PFSK-1 (cell line): ENCODE measurements around the gene POP4.

Experiments used
- FOXP2 ChIP-seq: optimal IDR thresholded peaks from 2 replicates; pipeline ENCODE3; 2011; ENCODE audit warnings: borderline replicate concordance, control low read depth, inconsistent platforms; ENCODE audit not compliant: insufficient read depth; ENCODE audit errors: extremely low read length, extremely low read depth
- POLR2AphosphoS5 ChIP-seq: IDR thresholded peaks from 2 replicates; pipeline ENCODE4 v1.6.1; 2012; ENCODE audit warnings: low read depth, mild to moderate bottlenecking, control low read depth, low read length, moderate library complexity
- SIN3A ChIP-seq: IDR thresholded peaks from 2 replicates; pipeline ENCODE4 v1.6.1; 2012; ENCODE audit warnings: mild to moderate bottlenecking, low read length, moderate library complexity, borderline replicate concordance; ENCODE audit not compliant: insufficient read depth
- TAF1 ChIP-seq: IDR thresholded peaks from 2 replicates; pipeline ENCODE4 v1.6.1; 2012; ENCODE audit warnings: low read length, control low read depth, borderline replicate concordance; ENCODE audit not compliant: insufficient read depth
- TF ChIP-seq, protein P1 (sequence below), 2 experiments: IDR thresholded peaks; 2 replicates each; pipeline versions ENCODE4 v1.6.1 to v1.8.0; 2011 to 2012; ENCODE audit warnings: low read depth in 2 of 2, low read length in 2 of 2, control low read depth in 1 of 2, inconsistent platforms in 1 of 2, mild to moderate bottlenecking in 1 of 2, moderate library complexity in 1 of 2; ENCODE audit not compliant: insufficient read depth in 1 of 2

POP4 gene

DNA sequence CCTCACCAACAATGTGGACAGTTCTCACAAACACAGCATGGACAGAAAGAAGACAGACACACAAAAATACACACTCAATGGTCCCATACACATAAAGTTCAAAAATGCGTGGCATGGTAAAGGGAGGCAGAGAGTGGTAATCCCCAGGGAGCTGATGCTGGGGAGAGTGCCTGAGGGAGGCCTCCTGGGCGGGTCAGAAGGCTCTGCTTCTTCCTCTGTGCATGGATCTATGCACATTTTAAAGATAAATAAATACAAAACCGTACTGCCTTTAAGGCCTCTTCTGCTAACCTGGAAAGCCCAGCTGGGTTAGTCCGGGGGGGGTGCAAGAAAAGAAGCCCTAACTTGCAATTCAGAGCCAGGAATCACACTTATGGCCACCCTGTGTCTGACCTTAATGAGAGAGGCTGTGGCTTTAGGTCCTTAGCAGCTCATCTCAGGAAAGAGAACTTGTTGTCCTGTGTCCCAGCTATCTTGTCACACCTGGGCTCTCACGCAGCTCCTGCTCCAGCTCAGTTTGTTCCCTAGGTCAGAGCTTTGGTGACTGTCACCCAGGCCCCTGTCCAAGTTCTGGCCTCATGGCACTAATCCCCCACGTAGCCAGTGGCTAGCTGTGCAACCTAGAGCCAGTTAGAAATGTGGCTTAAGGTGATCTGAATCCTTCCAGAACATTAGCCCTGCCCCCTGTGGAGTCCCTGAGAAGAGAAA, 28.5 kb downstream of the POP4 start:
- TF ChIP-seq, protein P1, sequence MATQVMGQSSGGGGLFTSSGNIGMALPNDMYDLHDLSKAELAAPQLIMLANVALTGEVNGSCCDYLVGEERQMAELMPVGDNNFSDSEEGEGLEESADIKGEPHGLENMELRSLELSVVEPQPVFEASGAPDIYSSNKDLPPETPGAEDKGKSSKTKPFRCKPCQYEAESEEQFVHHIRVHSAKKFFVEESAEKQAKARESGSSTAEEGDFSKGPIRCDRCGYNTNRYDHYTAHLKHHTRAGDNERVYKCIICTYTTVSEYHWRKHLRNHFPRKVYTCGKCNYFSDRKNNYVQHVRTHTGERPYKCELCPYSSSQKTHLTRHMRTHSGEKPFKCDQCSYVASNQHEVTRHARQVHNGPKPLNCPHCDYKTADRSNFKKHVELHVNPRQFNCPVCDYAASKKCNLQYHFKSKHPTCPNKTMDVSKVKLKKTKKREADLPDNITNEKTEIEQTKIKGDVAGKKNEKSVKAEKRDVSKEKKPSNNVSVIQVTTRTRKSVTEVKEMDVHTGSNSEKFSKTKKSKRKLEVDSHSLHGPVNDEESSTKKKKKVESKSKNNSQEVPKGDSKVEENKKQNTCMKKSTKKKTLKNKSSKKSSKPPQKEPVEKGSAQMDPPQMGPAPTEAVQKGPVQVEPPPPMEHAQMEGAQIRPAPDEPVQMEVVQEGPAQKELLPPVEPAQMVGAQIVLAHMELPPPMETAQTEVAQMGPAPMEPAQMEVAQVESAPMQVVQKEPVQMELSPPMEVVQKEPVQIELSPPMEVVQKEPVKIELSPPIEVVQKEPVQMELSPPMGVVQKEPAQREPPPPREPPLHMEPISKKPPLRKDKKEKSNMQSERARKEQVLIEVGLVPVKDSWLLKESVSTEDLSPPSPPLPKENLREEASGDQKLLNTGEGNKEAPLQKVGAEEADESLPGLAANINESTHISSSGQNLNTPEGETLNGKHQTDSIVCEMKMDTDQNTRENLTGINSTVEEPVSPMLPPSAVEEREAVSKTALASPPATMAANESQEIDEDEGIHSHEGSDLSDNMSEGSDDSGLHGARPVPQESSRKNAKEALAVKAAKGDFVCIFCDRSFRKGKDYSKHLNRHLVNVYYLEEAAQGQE (IDR thresholded peaks at IDR 0.05; ENCODE audit: insufficient read depth in 1 of 2, low read depth in 2 of 2, low read length in 2 of 2), result no peak
- no peak for TF ChIP-seq POLR2AphosphoS5
- TF ChIP-seq FOXP2, result no peak

DNA sequence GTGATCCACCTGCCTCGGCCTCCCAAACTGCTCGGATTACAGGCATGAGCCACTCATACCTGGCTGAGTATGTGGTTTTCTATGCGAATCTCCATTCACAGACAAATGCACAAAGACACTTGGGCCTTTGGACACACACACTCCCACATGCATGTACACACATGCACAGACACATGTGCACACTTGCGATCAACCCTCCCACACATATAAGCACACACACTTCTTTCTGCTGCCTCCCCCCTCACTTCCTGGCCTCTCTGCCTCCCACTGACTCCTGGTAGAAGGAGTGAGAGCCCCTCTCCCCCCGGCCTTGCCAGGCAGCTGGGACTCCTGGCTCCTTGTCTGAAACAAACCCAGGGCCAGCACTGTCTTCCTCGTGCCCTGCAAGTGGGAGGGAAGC, 29.9 kb downstream of the POP4 start:
- TF ChIP-seq, protein P1 (IDR thresholded peaks at IDR 0.05; ENCODE audit: insufficient read depth in 1 of 2, low read depth in 2 of 2, low read length in 2 of 2), result no peak
- TF ChIP-seq TAF1 (no peak), POLR2AphosphoS5 (no peak), SIN3A (no peak), FOXP2 (no peak)

DNA sequence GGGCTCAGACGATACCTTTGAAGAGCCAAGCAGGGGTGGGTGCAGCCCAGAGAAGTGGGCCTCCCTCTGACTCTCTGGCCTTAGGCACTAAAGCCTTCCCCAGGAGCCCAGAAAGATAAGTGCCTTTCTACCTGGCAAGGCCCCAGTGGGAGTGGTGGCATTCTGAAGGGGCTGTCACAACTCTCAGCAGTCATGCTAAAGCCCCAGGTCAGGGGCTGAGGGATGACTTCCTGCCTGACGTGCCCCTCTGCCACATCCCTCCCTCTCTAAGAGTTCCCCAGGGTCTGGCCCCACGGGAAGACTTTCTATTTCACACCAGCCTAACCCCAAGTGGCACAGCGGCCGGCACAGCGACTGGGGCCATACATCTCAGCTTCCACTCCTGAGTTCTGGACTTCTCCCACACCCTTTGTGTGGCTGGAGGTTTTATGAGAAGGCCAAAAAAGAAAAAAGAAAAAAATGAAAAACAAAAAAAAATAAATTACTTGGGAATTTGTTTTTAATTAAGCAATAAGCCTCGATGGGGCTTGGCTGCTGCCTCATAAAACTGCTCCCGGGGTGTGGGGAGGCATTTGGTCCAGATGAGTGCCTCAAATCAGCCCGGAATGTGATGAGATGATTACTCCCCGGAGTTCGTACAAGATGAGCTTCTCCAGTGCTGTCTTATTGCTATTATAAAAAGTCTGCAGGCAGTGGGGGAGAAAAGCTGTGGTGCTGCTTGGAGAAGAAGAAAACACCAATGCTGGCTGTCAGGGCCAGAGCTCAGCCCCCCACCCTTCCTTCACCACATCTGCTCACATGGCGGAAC, 30.7 kb downstream of the POP4 start:
- TF ChIP-seq SIN3A, result no peak
- TF ChIP-seq POLR2AphosphoS5, result no peak
- TF ChIP-seq FOXP2, result no peak
- TF ChIP-seq, protein P1 (IDR thresholded peaks at IDR 0.05; ENCODE audit: insufficient read depth in 1 of 2, low read depth in 2 of 2, low read length in 2 of 2), result no peak
- no peak for TF ChIP-seq TAF1

DNA sequence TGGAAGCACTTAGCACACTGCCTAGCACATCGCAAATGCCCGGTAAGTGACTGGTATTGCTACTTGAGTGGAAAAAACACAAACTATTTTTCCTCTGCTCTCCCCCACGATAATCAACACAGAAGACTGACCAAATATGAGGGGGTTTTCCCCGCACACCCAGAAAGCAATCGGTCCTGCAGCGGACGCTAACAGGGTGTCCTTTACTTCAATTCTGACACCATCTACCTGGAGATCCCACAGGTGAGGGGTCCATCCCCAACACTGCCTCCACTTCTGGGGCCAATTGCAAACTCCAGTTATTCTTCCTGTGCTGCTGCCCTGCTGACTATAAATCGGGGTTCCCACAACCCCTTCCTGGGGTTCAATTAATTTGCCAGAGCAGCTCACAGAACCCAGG, 33.0 kb downstream of the POP4 start:
- TF ChIP-seq TAF1, result no peak
- TF ChIP-seq, protein P1 (IDR thresholded peaks at IDR 0.05; ENCODE audit: insufficient read depth in 1 of 2, low read depth in 2 of 2, low read length in 2 of 2), result no peak
